Cardiac fibroblast (primary cell): ENCODE data around the gene CRACR2A.

Source experiments
- DNase-seq, 2 donors: peaks; one replicate each; pipeline versions ENCODE4 v3.0.0 to v3.0.0-alpha.2; 2010; ENCODE audit warnings: low read depth in 2 of 2
- H3K4me3 ChIP-seq, 2 donors: replicated peaks in 1 of 2; 1 replicate in 1 of 2; 2 replicates in 1 of 2; pipeline ENCODE4 v1.5.1; 2011; ENCODE audit warnings: low read depth in 2 of 2, low read length in 2 of 2, mild to moderate bottlenecking in 2 of 2, moderate library complexity in 1 of 2
- CTCF ChIP-seq: IDR thresholded peaks from one replicate; pipeline ENCODE4 v1.5.1; 2011; ENCODE audit warnings: low read depth, mild to moderate bottlenecking, low read length, inconsistent platforms

The CRACR2A gene

GRCh38 chr12:3686463-3686862, 66.4 kb downstream of the CRACR2A start:
- no peak for TF ChIP-seq CTCF
- H3K4me3 ChIP-seq: no peak overlapping the region

GRCh38 chr12:3685830-3686229, 67.1 kb downstream of the CRACR2A start:
- no peak overlapping the region for H3K4me3 ChIP-seq
- DNase-seq: no peak
- TF ChIP-seq CTCF: no peak

More at GRCh38 chr12:3686463-3686862, 66.4 kb downstream of the CRACR2A start:
- DNase-seq: no peak

- TF ChIP-seq CTCF: no peak
- H3K4me3 ChIP-seq: no peak overlapping the region
- DNase-seq: peak in 1 of 2 donors; percentile 70
These were observed 68.4 kb downstream of the CRACR2A start for GRCh38 chr12:3684449-3685051.

- DNase-seq: peak; percentile 56 to 73
- H3K4me3 ChIP-seq: no peak overlapping the region
- TF ChIP-seq CTCF: no peak
These were observed 69.2 kb downstream of the CRACR2A start for GRCh38 chr12:3683670-3684069.

GRCh38 chr12:3681595-3682061, 71.3 kb downstream of the CRACR2A start:
- H3K4me3 ChIP-seq: no peak overlapping the region
- DNase-seq: no peak
- no peak for TF ChIP-seq CTCF

- no peak overlapping the region for H3K4me3 ChIP-seq
- DNase-seq: peak; percentile 58 to 65
- peak; percentile 36 for TF ChIP-seq CTCF
These were observed 71.9 kb downstream of the CRACR2A start for GRCh38 chr12:3680919-3681594.

GRCh38 chr12:3679831-3680230, 73.1 kb downstream of the CRACR2A start:
- TF ChIP-seq CTCF: no peak
- no peak overlapping the region for H3K4me3 ChIP-seq
- DNase-seq: no peak
